Measurements from ENCODE around the gene CCDC187.

Gene CCDC187

DNA sequence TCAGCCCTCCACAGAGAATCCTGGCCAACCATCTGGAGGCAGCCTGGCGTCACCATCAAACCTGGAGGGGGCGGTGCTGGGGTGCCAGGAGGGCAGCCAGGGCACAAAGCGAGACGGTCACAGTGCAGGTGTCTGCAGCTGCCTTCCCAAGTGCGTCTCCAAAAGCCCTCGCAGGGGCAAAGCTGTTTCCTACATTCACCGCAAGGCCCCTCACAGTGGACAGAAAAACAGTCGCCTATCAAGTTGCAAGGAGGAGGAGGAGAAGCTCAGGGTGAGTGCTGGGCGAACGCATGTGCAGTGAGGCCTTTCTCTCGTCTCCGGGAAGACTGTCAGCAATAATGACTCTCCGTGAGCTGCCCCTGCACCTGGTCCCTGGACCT is 81.0 kb downstream of the CCDC187 start:
- no peak for DNase-seq

GRCh38 chr9:136222166-136222905 is 81.6 kb downstream of the CCDC187 start:
- DNase-seq = no peak

DNA sequence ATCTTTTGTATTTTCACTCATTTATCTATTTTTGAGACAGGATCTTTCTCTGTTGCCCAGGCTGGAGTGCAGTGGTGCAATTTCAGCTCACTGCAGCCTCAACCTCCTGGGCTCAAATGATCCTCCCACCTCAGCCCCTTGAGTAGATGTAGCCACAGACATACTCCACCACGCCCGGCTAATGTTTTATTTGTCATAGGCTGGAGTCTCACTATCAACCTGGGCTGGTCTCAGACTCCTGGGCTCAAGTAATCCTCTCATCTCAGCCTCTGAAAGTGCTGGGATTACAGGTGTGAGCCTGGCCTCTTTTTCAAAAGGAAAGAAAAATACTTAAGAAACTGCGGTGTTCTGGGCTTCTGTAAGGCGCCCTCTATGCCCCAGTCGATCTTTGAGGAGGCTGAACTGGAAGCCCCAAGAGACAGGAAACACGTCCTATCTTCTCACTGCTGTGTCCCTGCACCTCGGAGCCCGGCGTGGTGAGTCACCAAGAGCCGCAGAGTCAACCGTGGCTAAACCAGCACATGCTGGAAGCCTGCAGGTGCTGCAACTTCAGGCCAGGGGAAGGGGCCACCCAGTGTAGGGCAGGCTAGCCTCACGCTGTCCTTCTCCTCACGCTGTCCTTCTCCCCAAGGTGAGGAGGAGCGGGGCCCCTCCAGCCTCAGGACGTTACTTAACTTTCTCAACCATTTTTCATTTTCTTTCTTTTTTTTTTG is 83.7 kb downstream of the CCDC187 start:
- peak; percentile 35 for DNase-seq

GRCh38 chr9:136219276-136219675 is 84.6 kb downstream of the CCDC187 start:
- no peak for DNase-seq

GRCh38 chr9:136218673-136219072 is 85.2 kb downstream of the CCDC187 start:
- DNase-seq = no peak

DNA sequence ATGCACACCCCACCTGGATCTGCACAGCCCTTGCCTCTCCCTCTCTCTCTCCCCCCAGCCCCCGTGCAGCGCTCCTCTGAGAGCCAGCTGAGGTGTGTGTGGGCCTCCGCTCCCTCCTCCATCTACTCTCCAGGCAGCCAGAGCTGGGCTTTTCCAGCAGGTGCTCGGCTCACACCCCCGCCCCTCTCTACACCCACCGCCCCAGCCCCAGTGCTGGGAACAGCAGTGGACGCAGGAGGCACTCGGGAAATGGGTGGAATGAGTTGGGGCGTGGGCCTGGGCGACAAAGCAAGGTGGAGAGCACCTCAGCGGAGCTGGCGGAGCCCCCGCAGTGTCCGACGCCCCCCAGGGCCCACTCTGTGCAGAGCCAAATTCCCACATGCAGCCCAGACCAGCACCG is 85.6 kb downstream of the CCDC187 start:
- DNase-seq = no peak

DNA sequence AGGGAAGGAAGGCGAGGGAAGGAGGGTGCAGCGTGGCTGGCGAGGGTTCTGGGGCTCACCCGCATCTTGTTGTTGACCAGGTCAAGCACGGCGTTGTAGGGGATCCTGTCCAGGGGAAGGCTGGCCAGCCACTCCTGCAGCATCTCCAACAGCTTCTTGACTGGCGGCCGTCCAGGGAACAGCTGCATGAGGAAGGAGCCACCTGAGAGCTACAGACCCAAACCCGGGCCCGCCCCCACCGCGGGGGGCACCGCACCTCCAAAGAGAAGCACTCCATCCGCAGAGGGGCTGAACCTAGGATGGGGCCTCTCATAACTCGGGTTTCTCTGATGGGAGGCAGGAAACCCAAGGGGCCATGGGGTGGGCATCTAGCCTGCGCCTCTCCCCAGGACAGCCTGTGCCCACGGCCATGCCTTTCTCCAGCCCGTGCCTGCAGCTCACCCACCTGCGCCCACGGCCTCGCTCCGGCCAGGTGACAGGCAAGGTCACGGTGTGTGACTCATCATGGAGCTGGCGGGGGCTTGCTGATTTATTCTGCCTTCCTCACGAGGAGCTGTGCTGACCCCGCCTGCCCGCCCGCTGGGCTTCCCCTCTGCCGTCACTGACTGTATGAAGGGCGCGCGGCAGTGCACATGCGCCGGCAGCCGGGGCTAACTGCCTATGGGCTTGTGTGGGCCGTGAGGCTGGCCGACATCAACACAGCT is 87.2 kb downstream of the CCDC187 start:
- DNase-seq = no peak

GRCh38 chr9:136213733-136214132 is 90.2 kb downstream of the CCDC187 start:
- no peak for DNase-seq

DNA sequence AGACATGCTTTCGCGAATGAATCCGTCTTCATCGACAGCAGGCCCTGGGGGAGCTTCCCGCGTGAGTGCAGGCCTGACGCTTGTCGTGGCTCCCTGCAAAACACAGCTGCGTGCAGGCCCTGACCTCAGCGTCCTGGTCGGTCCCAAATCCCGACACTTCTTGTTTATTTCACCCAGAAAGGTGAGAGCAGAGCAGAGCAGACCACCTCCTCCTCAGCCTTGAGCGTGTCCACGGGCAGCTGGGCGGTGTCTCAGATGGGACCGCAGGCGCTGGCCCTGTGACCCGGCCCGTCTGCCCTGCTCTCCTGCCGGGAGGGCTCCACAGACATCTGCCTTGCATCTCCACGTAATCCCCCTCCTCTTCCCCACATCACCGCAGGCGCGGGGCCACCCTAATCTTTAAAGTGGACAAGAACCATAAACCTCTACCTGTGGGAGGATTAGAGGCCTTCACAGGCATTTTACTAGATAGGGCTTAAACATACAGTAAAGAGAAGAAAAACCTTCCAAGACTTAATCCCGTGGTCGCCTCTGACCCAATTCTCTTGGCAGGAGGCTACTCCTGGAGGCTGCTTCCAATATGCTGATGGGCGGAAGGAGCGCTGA is 91.4 kb downstream of the CCDC187 start:
- DNase-seq = no peak

- no peak for DNase-seq
Measured at GRCh38 chr9:136211441-136212344, 92.2 kb downstream of the CCDC187 start.

DNA sequence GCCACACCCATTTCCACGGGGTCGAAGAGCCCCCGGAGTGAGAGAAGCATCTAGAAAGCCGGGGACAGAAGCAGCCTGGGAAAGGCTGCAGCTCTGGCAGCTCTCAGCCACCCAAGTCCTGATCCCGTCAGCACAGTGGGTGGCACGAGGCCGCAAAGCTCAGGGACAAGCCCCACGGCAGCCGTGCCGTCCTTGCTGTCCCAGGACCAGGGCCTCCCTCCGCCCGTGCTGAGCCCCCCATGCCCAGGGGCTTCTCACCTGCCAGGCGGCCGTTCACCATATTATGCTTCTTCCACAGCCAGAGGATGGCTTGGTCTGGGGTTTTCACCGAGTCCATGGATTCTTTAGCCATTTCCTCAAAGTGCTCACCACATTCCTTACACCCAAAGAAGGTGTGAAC is 92.9 kb downstream of the CCDC187 start:
- no peak for DNase-seq

GRCh38 chr9:136210276-136210675 is 93.6 kb downstream of the CCDC187 start:
- DNase-seq = no peak

DNA sequence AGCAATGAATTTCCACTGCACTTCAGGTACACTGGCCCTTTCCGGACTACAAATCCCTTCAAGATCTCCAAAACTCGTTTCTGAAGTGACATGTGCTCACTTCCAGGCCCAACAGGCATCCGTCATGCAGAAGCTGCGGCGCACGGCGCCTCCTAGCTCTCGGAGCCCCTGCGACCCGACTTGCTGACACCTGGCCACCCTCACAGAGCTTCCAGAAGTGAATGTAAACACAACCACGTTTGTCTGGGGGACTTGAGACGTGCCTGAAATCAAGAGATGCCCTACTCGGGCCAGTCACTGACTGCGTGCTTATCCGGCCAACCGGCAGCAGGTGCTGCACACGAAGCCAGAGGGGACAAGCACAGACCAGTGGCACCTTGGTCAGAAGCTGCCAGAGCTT is 94.1 kb downstream of the CCDC187 start:
- DNase-seq = no peak

DNA sequence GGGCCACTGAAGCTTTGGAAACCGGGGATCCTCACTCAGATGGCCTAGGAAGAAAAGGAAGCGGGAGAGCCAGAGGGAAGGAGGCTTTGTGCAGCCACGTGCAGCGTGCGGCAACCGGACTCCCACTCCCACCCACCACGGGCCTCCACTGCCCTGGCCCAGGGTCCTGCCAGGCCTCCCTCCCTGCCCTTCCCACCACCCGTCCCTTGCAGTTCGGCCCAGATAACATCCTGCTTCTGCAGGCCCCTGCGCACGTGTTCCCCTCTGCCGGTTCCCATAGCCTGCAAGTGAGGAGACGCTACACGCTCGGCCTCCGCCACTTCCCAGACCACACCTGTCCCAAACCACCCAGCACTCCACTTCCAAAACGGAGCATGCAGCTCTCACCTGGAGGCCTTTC is 94.7 kb downstream of the CCDC187 start:
- no peak for DNase-seq

DNA sequence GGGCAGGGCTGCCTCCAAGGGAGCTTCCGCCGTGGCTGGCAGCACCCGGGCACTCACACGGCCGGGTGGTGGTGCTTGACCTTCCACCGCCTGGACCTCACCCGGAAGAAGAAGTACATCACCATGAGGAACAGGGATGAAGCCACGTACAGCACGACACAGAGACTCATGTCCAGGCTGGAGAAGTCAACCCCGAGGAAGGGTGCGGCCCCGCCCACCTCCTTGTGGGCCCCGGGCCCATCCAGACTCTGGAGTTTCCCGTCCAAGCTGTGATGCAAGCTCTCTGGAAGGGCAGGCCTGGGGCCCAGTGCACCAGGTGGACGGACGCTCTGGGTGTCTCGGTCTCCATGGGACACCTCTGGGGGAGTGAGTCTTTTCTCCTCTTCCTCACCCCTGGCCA is 95.2 kb downstream of the CCDC187 start:
- DNase-seq = no peak

GRCh38 chr9:136207616-136208015 is 96.3 kb downstream of the CCDC187 start:
- DNase-seq = no peak

GRCh38 chr9:136206602-136207275 is 97.2 kb downstream of the CCDC187 start:
- no peak for DNase-seq

DNA sequence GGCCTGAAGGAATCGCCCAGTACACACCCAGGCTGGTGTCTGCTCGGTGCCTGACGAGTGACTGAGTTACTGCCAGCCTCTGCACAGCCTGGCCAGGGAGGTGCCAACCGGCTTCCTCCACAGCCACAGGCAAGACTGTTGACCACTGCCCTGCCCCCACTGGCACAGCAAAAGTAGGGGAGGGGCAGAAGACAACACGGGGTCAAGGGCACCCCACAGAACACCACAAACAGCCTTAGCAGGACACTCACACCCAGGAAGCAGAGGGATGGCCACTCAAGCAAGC is 98.2 kb downstream of the CCDC187 start:
- DNase-seq = no peak

DNA sequence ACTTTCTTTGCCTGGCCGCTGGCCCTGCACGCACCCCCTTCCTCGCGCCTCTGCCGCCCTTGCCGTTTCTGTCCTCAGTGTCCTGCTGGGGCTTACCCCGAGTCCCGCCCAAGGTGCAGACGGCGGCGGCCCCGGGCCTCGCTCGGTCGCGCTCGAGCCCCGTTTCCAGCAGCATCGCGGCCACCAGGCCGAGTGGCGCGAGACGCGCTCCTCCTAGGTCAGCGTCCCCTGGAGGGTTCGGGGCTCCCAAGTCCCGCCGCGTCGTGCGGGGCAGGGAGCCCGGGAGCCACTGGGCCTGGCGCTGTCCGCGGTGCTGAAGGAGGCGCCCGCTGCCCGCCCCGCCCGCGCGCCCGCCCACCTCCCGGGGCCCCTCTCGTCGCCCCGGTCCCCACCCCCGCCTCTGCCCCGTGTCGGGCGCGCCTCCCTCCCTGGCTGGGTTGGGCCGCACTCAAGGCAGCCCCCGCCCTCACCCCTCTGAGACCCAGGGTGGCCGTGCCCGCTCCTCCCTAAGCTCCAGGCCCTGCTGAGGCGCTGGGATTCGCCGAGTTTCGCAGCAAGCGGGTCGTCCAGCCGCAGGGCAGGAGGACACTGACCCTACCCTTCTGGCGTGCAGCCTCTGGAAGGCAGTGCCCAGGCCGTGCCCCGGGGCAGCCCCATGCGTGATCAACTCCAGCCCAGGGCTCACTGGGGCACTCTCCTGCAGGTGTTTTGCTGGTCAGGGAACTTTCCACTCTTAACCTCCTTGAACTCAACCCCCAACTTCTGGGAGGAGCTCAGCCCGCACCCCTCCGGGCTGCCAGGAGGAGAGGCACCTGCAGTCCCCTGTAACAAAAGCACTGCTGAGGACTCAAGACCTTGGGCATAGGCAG is 98.8 kb downstream of the CCDC187 start, which contains the start of gene LHX3:
TSS of gene LHX3 (minus strand) at position 291 of the 869 bp plus-strand sequence. CDS start at position 175, 116 bp downstream.
- peak; percentile 14 for DNase-seq

- no peak for DNase-seq
Measured at GRCh38 chr9:136204145-136204805, 99.6 kb downstream of the CCDC187 start.

All from effector CD4-positive, alpha-beta T cell (primary cell).